Measurements from ENCODE around the gene ELAVL2.

The ELAVL2 gene

DNA sequence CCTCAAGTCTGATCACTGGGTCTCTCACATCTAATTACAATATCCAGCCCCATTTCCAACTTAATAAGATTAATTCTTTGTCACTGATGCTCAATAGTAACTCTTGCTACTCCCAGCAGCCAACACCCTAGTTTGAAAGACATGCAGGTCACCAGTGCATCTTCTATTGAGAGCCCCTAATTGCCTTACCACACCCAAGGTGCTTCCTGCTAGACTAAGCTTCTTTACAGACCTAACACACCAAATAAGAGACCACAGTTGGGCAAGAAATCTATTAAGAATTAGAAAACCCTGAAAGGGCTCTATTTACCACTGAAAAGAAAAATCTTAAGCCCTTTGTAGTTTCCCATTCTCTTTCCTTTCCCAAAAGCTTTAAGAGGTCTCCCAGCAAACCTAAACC is 26.5 kb downstream of the ELAVL2 start:
- H3K4me2 ChIP-seq (ENCODE audit: insufficient read depth, low read length, poor library complexity, severe bottlenecking), result no peak overlapping the region
- H2BK120ac ChIP-seq (ENCODE audit: low read depth, low read length), result no peak overlapping the region
- no peak overlapping the region for H3K27ac ChIP-seq (replicated peaks; ENCODE audit: low read length)
- H2AK5ac ChIP-seq (ENCODE audit: low read depth, low read length), result no peak overlapping the region
- H2AFZ ChIP-seq (ENCODE audit: low read length), result no peak overlapping the region
- H3K18ac ChIP-seq (ENCODE audit: low read length), result no peak overlapping the region
- no peaks in the 10 kb centered on the region for H3K79me1 ChIP-seq (ENCODE audit: low read depth, low read length)
- no peak for DNase-seq (ENCODE audit: low spot score)
- no peak overlapping the region for H3K14ac ChIP-seq (ENCODE audit: low read length)
- no peaks in the 10 kb centered on the region for H3K9me3 ChIP-seq (replicated peaks in 1 of 2; ENCODE audit: control insufficient read depth in 2 of 2, insufficient read depth in 1 of 2, low read depth in 1 of 2, low read length in 2 of 2)
- H3K27me3 ChIP-seq (ENCODE audit: control insufficient read depth in 3 of 3, insufficient read depth in 3 of 3, low read depth in 1 of 3, low read length in 3 of 3), result no peaks in the 10 kb centered on the region
- H2BK15ac ChIP-seq (ENCODE audit: low read length), result no peak overlapping the region
- no peak overlapping the region for H4K91ac ChIP-seq (ENCODE audit: low read depth, low read length, poor library complexity)
- peaks cover 0 to 3% of the 10 kb centered on the region in 2 donors for H3K36me3 ChIP-seq (replicated peaks in 1 of 2; ENCODE audit: control insufficient read depth in 2 of 2, insufficient read depth in 2 of 2, low read length in 2 of 2)
- no peak overlapping the region for H3K9ac ChIP-seq (ENCODE audit: low read depth, low read length, poor library complexity)
- no peak overlapping the region for H3K23ac ChIP-seq (ENCODE audit: low read depth, low read length, poor library complexity)
- no peak overlapping the region for H2BK5ac ChIP-seq (ENCODE audit: low read length)
- H3K4me3 ChIP-seq (ENCODE audit: low read length in 2 of 2), result no peak overlapping the region
- no peak overlapping the region for H3K4ac ChIP-seq (ENCODE audit: low read length)
- no peak overlapping the region for H2BK12ac ChIP-seq (ENCODE audit: low read length)
- H3K4me1 ChIP-seq (ENCODE audit: control insufficient read depth in 2 of 2, insufficient read depth in 1 of 2, low read depth in 1 of 2, low read length in 2 of 2), result peaks cover 0 to 7% of the 10 kb centered on the region in 2 donors
- H4K8ac ChIP-seq (ENCODE audit: low read depth, low read length), result no peak overlapping the region

DNA sequence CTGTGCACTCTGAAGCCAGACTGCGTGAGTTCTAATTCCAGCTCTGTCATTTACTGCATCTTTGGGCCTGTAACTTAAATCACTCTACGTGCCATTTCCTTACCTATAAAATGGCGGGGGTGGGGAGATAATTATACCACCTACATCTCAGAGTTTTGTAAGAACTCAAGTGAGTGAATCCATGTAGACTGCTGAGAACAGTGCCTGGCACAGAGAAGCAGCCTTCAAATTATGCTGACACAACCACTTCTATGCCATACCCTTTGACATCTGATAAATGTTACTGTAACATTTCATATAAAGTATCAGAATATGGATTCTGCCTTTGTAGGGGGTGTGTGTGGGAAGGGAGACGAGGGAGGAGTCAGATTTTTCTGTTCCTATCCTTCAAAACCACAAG is 27.7 kb downstream of the ELAVL2 start:
- no CpG with 5 or more reads among the region's 4 CpGs for WGBS, 2 donors (ENCODE audit: extremely low coverage in 2 of 2, insufficient read length in 2 of 2, insufficient replicate concordance in 1 of 2)

DNA sequence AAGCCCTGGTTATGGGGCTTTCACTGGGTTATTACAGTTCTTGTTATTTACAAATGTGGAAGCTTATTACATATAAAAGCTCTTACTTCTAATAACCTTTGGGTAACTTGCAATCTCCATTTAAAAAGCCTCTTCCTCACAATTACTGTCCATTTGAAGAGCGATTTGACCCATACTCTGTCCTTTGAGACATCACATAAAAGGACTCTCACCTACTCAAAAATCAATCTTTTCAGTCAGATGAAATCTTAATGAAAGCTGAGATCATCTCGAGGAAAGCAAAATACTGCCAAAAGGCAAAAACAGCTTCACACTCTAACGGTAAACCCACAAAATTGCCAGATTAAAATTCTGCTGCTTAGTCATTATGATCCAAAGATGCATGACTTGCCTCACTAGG is 29.8 kb downstream of the ELAVL2 start:
- Histone ChIP-seq H3K9ac (ENCODE audit: low read depth, low read length, poor library complexity) (no peak overlapping the region), H4K8ac (ENCODE audit: low read depth, low read length) (no peak overlapping the region), H3K4me3 (ENCODE audit: low read length in 2 of 2) (no peak overlapping the region), H3K27ac (replicated peaks; ENCODE audit: low read length) (no peak overlapping the region), H2AK5ac (ENCODE audit: low read depth, low read length) (no peak overlapping the region), H2BK12ac (ENCODE audit: low read length) (no peak overlapping the region), H2BK15ac (ENCODE audit: low read length) (no peak overlapping the region), H3K36me3 (replicated peaks in 1 of 2; ENCODE audit: control insufficient read depth in 2 of 2, insufficient read depth in 2 of 2, low read length in 2 of 2) (no peaks in the 10 kb centered on the region), H3K4me1 (ENCODE audit: control insufficient read depth in 2 of 2, insufficient read depth in 1 of 2, low read depth in 1 of 2, low read length in 2 of 2) (peaks cover 0 to 7% of the 10 kb centered on the region in 2 donors), H3K79me1 (ENCODE audit: low read depth, low read length) (no peaks in the 10 kb centered on the region), H3K23ac (ENCODE audit: low read depth, low read length, poor library complexity) (no peak overlapping the region), H3K18ac (ENCODE audit: low read length) (no peak overlapping the region), H3K4me2 (ENCODE audit: insufficient read depth, low read length, poor library complexity, severe bottlenecking) (no peak overlapping the region), H3K27me3 (ENCODE audit: control insufficient read depth in 3 of 3, insufficient read depth in 3 of 3, low read depth in 1 of 3, low read length in 3 of 3) (no peaks in the 10 kb centered on the region), H3K4ac (ENCODE audit: low read length) (no peak overlapping the region), H2AFZ (ENCODE audit: low read length) (no peak overlapping the region), H2BK120ac (ENCODE audit: low read depth, low read length) (no peak overlapping the region), H4K91ac (ENCODE audit: low read depth, low read length, poor library complexity) (no peak overlapping the region), H2BK5ac (ENCODE audit: low read length) (no peak overlapping the region), H3K9me3 (replicated peaks in 1 of 2; ENCODE audit: control insufficient read depth in 2 of 2, insufficient read depth in 1 of 2, low read depth in 1 of 2, low read length in 2 of 2) (no peaks in the 10 kb centered on the region), H3K14ac (ENCODE audit: low read length) (no peak overlapping the region)
- no peak for DNase-seq (ENCODE audit: low spot score)
- no CpG with 5 or more reads among the region's 3 CpGs for WGBS, 2 donors (ENCODE audit: extremely low coverage in 2 of 2, insufficient read length in 2 of 2, insufficient replicate concordance in 1 of 2)

More for the DNA sequence above, 27.7 kb downstream of the ELAVL2 start:
- H3K4ac ChIP-seq (ENCODE audit: low read length), result no peak overlapping the region
- no peak overlapping the region for H2AK5ac ChIP-seq (ENCODE audit: low read depth, low read length)
- no peak overlapping the region for H3K18ac ChIP-seq (ENCODE audit: low read length)
- peaks cover 0 to 7% of the 10 kb centered on the region in 2 donors for H3K4me1 ChIP-seq (ENCODE audit: control insufficient read depth in 2 of 2, insufficient read depth in 1 of 2, low read depth in 1 of 2, low read length in 2 of 2)
- H3K27me3 ChIP-seq (ENCODE audit: control insufficient read depth in 3 of 3, insufficient read depth in 3 of 3, low read depth in 1 of 3, low read length in 3 of 3), result no peaks in the 10 kb centered on the region
- no peak overlapping the region for H2AFZ ChIP-seq (ENCODE audit: low read length)
- H3K14ac ChIP-seq (ENCODE audit: low read length), result no peak overlapping the region
- no peak overlapping the region for H3K23ac ChIP-seq (ENCODE audit: low read depth, low read length, poor library complexity)
- H3K4me2 ChIP-seq (ENCODE audit: insufficient read depth, low read length, poor library complexity, severe bottlenecking), result no peak overlapping the region
- no peaks in the 10 kb centered on the region for H3K79me1 ChIP-seq (ENCODE audit: low read depth, low read length)
- no peak overlapping the region for H3K4me3 ChIP-seq (ENCODE audit: low read length in 2 of 2)
- no peak overlapping the region for H2BK5ac ChIP-seq (ENCODE audit: low read length)
- H2BK12ac ChIP-seq (ENCODE audit: low read length), result no peak overlapping the region
- DNase-seq (ENCODE audit: low spot score), result no peak
- no peak overlapping the region for H3K9ac ChIP-seq (ENCODE audit: low read depth, low read length, poor library complexity)
- H3K9me3 ChIP-seq (replicated peaks in 1 of 2; ENCODE audit: control insufficient read depth in 2 of 2, insufficient read depth in 1 of 2, low read depth in 1 of 2, low read length in 2 of 2), result no peaks in the 10 kb centered on the region
- peaks cover 0 to 3% of the 10 kb centered on the region in 2 donors for H3K36me3 ChIP-seq (replicated peaks in 1 of 2; ENCODE audit: control insufficient read depth in 2 of 2, insufficient read depth in 2 of 2, low read length in 2 of 2)
- H3K27ac ChIP-seq (replicated peaks; ENCODE audit: low read length), result no peak overlapping the region
- H2BK15ac ChIP-seq (ENCODE audit: low read length), result no peak overlapping the region
- no peak overlapping the region for H4K91ac ChIP-seq (ENCODE audit: low read depth, low read length, poor library complexity)
- no peak overlapping the region for H2BK120ac ChIP-seq (ENCODE audit: low read depth, low read length)
- H4K8ac ChIP-seq (ENCODE audit: low read depth, low read length), result no peak overlapping the region

DNA sequence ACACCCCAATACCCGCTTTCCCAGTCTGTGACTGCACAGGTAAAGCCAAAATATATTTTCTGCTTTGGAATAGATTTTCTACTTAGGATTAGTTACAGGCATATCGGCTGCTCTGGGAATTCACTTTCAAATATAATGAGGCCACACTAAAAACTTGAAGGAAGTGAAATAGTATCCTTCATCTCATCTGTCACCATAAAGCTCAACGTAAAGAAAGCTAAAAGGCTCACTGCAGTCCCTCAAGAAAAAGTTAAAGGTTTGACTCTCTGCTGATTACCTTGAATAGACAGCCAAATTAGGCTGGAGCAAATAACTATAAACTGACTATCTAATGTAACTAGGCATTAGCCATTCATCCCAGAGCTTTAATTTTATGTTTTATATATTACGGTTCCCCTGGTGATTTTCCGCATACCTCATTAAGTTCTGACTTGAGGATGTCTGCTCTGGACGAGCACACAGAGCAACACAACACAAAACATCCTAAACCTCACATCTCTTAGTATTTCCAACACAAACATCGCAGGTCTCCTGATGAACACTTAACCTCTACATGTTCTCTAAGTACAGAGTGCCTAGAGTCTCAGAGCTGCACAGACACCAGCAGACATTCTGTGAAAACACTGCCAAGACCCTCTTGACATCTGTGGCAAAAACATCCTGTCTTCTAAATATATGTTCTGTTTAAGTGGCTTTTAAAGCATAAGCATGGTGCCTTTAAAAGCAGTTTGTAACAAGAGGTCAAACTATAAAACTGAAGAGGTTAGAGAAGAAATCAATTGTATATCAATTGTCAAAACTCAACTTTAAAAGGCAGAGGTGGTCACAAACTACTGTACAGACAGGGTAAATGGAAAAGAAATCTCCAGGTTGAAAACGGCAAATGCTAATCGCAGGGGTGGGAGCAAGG is 35.4 kb downstream of the ELAVL2 start:
- Histone ChIP-seq H2AK5ac (ENCODE audit: low read depth, low read length) (no peak overlapping the region), H3K27me3 (ENCODE audit: control insufficient read depth in 3 of 3, insufficient read depth in 3 of 3, low read depth in 1 of 3, low read length in 3 of 3) (no peaks in the 10 kb centered on the region), H3K9me3 (replicated peaks in 1 of 2; ENCODE audit: control insufficient read depth in 2 of 2, insufficient read depth in 1 of 2, low read depth in 1 of 2, low read length in 2 of 2) (no peaks in the 10 kb centered on the region), H3K4me3 (ENCODE audit: low read length in 2 of 2) (no peak overlapping the region), H3K18ac (ENCODE audit: low read length) (no peak overlapping the region), H3K14ac (ENCODE audit: low read length) (no peak overlapping the region), H2BK120ac (ENCODE audit: low read depth, low read length) (no peak overlapping the region), H2AFZ (ENCODE audit: low read length) (no peak overlapping the region), H3K4ac (ENCODE audit: low read length) (no peak overlapping the region), H3K27ac (replicated peaks; ENCODE audit: low read length) (no peak overlapping the region), H2BK12ac (ENCODE audit: low read length) (no peak overlapping the region), H2BK15ac (ENCODE audit: low read length) (no peak overlapping the region), H3K4me2 (ENCODE audit: insufficient read depth, low read length, poor library complexity, severe bottlenecking) (no peak overlapping the region), H2BK5ac (ENCODE audit: low read length) (no peak overlapping the region), H3K4me1 (ENCODE audit: control insufficient read depth in 2 of 2, insufficient read depth in 1 of 2, low read depth in 1 of 2, low read length in 2 of 2) (peaks cover 0 to 2% of the 10 kb centered on the region in 2 donors), H4K91ac (ENCODE audit: low read depth, low read length, poor library complexity) (no peak overlapping the region), H4K8ac (ENCODE audit: low read depth, low read length) (no peak overlapping the region), H3K23ac (ENCODE audit: low read depth, low read length, poor library complexity) (no peak overlapping the region), H3K9ac (ENCODE audit: low read depth, low read length, poor library complexity) (no peak overlapping the region), H3K36me3 (replicated peaks in 1 of 2; ENCODE audit: control insufficient read depth in 2 of 2, insufficient read depth in 2 of 2, low read length in 2 of 2) (no peaks in the 10 kb centered on the region), H3K79me1 (ENCODE audit: low read depth, low read length) (no peaks in the 10 kb centered on the region)
- no CpG with 5 or more reads among the region's 9 CpGs for WGBS, 2 donors (ENCODE audit: extremely low coverage in 2 of 2, insufficient read length in 2 of 2, insufficient replicate concordance in 1 of 2)
- no peak for DNase-seq (ENCODE audit: low spot score)
